GM21619 (cell line): ENCODE data around the gene BRSK2.
"Not testable (repeated sequence)": the region's sequence is repeated elsewhere in the genome, so short reads cannot be mapped to it uniquely, and the experiment has no call there.

ENCODE experiments used
- ATAC-seq: cut with Tn5 transposase; IDR thresholded peaks from one replicate; pipeline ENCODE4 v1.9.1; 2021; ENCODE audit not compliant: unreplicated experiment

BRSK2 gene

DNA sequence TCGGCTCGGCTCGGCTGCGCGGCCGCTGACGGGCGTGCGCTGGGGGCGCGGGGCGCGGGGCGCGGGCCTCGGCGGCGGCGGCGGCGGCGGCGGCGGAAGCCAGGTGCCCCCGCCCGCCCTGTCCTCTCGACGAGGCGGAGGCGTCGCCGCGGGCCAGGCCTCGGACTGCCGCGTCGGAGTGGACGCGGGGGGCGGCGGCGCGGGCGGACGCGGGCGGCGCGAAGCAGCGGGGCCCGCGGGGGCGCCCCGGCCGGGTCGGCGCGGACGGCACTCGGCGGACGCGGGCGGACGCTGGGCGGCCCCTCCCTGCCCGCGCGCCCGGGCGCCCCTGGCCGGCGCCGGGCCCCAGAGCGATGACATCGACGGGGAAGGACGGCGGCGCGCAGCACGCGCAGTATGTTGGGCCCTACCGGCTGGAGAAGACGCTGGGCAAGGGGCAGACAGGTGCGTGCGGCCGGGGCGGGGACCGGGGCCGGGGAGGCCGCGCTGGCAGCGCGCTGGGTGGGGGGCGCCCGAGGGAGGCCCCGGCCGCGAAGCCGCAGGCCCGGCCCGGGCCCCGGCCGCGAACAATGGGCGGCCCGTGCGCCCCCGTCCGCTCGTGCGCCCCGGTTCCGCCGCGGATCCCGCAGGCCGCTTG is at the start of gene BRSK2:
Gene BRSK2, plus strand, starts transcription at position 3 of the 637 bp plus-strand sequence. Its CDS starts 351 bp downstream, at position 354.
- no peak for ATAC-seq

- ATAC-seq: no peak
Measured at GRCh38 chr11:1340111-1340510, 49.6 kb upstream of the BRSK2 start.

DNA sequence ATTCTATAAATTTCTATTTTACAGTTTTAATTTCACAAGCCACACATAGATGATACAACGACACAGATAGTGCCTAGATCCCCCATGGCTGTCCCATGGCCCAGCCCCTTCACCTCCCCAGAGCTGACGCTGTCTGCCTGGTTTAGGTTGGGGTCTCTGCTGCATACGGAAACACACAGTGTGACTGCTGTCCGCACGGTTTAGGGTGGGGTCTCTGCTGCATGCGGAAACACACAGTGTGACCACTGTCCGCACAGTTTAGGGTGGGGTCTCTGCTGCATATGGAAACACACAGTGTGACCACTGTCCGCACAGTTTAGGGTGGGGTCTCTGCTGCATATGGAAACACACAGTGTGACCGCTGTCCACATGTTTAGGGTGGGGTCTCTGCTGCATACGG is 48.5 kb upstream of the BRSK2 start:
- ATAC-seq: not testable (repeated sequence)

DNA sequence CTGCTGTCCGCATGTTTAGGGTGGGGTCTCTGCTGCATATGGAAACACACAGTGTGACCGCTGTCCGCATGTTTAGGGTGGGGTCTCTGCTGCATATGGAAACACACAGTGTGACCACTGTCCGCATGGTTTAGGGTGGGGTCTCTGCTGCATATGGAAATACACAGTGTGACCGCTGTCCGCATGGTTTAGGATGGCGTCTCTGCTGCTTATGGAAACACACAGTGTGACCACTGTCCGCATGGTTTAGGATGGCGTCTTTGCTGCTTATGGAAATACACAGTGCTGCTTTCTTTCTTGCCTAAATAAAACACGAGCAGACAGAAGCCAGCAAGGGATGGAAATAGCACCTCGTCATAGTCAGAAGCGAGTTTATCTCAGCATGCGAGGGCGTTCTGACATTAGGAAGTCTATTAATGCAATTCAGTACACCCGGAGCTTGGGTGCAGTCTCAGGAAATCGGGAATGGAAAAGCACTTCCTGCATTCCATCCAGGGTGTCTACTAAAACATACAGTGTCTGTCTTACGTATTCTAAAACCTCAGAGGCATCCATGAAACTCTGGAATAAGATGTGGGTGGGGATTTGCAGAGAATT is 47.7 kb upstream of the BRSK2 start:
- no peak for ATAC-seq

- ATAC-seq: no peak
Measured at GRCh38 chr11:1342946-1343345, 46.8 kb upstream of the BRSK2 start.

GRCh38 chr11:1343391-1344055 is 46.2 kb upstream of the BRSK2 start:
- no peak for ATAC-seq

GRCh38 chr11:1344056-1344635 is 45.6 kb upstream of the BRSK2 start:
- ATAC-seq: no peak

DNA sequence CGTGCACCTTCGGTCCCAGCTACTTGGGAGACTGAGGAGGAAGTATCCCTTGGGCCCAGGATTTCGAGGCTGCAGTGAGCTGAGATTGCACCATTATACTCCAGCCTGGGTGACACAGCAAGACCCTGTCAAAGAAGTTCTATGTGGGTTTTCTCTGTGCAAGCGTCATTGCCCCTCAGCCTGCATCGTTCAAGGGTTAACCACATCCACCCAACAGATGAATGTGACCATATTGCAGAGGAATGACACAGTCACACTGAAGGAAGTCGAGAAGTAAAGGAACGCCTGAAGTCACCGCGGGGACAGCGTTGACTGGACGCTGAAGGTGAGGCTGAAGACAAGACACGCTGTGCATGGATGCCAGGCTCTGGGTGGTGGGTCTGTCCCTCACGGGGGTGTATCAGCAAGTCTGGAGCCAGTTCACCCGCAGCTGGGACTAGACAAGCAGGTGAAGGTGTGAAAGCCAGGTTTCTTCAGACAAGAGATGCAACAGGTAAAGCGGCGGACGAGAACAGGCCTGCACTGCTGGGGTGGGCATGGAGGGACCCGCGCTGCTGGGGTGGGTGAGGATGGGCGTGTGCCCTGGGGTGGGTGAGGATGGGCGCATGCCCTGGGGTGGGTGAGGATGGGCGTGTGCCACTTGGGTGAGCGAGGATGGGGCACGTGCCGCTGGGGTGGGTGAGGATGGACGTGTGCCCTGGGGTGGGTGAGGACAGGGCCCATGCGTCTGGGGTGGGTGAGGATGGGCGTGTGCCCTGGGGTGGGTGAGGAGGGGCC is 43.8 kb upstream of the BRSK2 start:
- ATAC-seq: no peak

- no peak for ATAC-seq
Measured at GRCh38 chr11:1346669-1347390, 42.9 kb upstream of the BRSK2 start.

- not testable (repeated sequence) for ATAC-seq
Measured at GRCh38 chr11:1347411-1347999, 42.2 kb upstream of the BRSK2 start.

DNA sequence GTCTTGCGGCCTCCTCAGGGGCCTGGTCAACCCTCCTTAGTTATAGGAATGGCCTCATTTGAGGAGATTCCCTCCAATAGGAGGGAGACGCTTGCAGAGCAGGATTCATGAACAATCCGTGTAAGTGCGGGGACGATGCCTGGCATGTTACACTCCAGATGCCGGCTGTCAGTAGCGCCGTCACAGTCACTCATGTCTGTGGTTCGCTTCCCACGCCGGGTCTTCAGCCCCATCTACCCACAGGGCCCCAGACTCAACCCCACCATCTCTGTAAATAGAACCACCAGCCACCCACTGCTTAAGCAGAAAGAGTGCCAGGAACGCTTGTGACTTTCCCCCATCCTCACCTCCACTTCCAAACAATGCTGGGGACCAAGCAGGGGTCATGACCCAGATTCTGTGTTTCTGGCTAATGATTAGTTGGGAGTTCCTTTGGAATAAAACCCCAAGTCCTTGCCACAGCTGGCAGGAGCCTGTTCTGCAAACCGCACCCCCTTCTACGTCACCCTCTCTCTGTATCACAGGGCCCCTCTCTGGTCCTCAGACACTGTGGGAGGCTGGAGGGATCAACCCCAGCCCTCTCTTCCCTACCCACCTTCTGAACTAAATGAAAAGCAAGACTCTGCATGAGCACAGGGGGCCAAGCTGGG is 41.5 kb upstream of the BRSK2 start:
- no peak for ATAC-seq

DNA sequence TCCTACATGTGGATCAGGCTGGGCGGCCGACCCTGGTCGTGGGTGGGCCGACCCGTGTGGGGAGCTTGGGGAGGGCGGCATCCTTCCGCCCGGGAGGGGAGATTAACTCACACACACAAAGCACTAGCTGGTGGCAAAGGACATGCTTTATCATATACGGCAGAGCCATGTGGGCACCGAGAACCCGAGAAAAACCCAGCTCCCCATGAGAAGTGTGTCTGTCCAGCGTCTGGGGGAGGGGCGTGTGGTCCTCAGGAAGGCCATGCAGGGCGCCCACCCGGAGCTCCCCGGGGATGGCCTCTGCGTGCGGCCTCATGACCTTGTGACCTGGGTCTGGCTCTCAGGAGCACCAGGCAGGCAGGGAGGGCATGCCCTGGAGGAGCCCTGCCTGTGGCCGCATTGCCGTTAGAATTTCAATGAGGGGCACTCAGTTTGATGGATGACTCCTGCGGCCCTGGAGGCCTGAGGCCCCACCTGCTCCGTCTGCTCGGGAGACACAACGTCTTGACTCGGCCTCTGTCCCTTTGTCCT is 40.9 kb upstream of the BRSK2 start:
- ATAC-seq: no peak

GRCh38 chr11:1349327-1350041 is 40.2 kb upstream of the BRSK2 start:
- ATAC-seq: no peak

GRCh38 chr11:1350086-1350725 is 39.5 kb upstream of the BRSK2 start:
- ATAC-seq: no peak

- ATAC-seq: no peak
Measured at GRCh38 chr11:1351278-1351937, 38.3 kb upstream of the BRSK2 start.

- no peak for ATAC-seq
Measured at GRCh38 chr11:1352696-1353382, 36.9 kb upstream of the BRSK2 start.
